ENCODE measurements around the gene SP5. TPM values are rescaled to one million over a fixed set of nuclear protein-coding genes. Genes with fewer than 3 reads are reported as not detected.

Gene SP5
- total and polyA plus RNA-seq, 9 donors = 0.20 to 2.9 (median 0.79) TPM; not detected in 1

GRCh38 chr2:170681311-170681710 lies 33.8 kb upstream of the SP5 start:
- intact Hi-C loops (cut with DNase I) = no loop called here
- no peaks in the 10 kb centered on the region for H3K27me3 ChIP-seq
- no peaks in the 10 kb centered on the region for H3K4me1 ChIP-seq (ENCODE audit: insufficient read depth)
- TF ChIP-seq POLR2A (IDR thresholded peaks at IDR 0.05) (no peak), EP300 (IDR thresholded peaks at IDR 0.05) (no peak), CTCF (IDR thresholded peaks at IDR 0.05) (no peak)
- no peaks in the 10 kb centered on the region for H3K36me3 ChIP-seq
- no peak overlapping the region for H3K27ac ChIP-seq
- DNase-seq = no peak
- 64 to 72% (median 67%) methylated on average over 1 of the region's 1 CpG for WGBS, 3 donors
- no peaks in the 10 kb centered on the region for H3K9me3 ChIP-seq
- H3K4me3 ChIP-seq = no peak overlapping the region

- no peak for TF ChIP-seq EP300 (IDR thresholded peaks at IDR 0.05)
- no peak for TF ChIP-seq CTCF (IDR thresholded peaks at IDR 0.05)
- Histone ChIP-seq H3K36me3 (no peaks in the 10 kb centered on the region), H3K27me3 (no peaks in the 10 kb centered on the region), H3K4me1 (ENCODE audit: insufficient read depth) (no peaks in the 10 kb centered on the region), H3K9me3 (no peaks in the 10 kb centered on the region), H3K4me3 (no peak overlapping the region), H3K27ac (no peak overlapping the region)
- 27 to 39% (median 33%) methylated on average over 4 of the region's 4 CpGs for WGBS, 3 donors
- intact Hi-C loops (cut with DNase I) = no loop called here
- DNase-seq = no peak
Observed at GRCh38 chr2:170685591-170685990, 29.5 kb upstream of the SP5 start.

GRCh38 chr2:170689481-170689880 lies 25.7 kb upstream of the SP5 start:
- no peak for DNase-seq
- no peaks in the 10 kb centered on the region for H3K4me1 ChIP-seq (ENCODE audit: insufficient read depth)
- no peak overlapping the region for H3K27ac ChIP-seq
- no peaks in the 10 kb centered on the region for H3K9me3 ChIP-seq
- intact Hi-C loops (cut with DNase I) = no loop called here
- H3K27me3 ChIP-seq = no peaks in the 10 kb centered on the region
- no peak overlapping the region for H3K4me3 ChIP-seq
- H3K36me3 ChIP-seq = no peaks in the 10 kb centered on the region
- 91 to 94% (median 94%) methylated on average over 5 of the region's 5 CpGs for WGBS, 3 donors
- no peak for TF ChIP-seq CTCF (IDR thresholded peaks at IDR 0.05)

- Histone ChIP-seq H3K4me1 (ENCODE audit: insufficient read depth) (no peaks in the 10 kb centered on the region), H3K4me3 (no peak overlapping the region), H3K9me3 (no peaks in the 10 kb centered on the region), H3K36me3 (no peaks in the 10 kb centered on the region), H3K27ac (no peak overlapping the region), H3K27me3 (no peaks in the 10 kb centered on the region)
- intact Hi-C loops (cut with DNase I) = no loop called here
- no peak for DNase-seq
- TF ChIP-seq POLR2A (IDR thresholded peaks at IDR 0.05) = no peak
- TF ChIP-seq CTCF (IDR thresholded peaks at IDR 0.05) = no peak
- TF ChIP-seq EP300 (IDR thresholded peaks at IDR 0.05) = no peak
- 77 to 84% (median 78%) methylated on average over 8 of the region's 8 CpGs for WGBS, 3 donors
Observed at GRCh38 chr2:170690640-170691039, 24.5 kb upstream of the SP5 start.

GRCh38 chr2:170694316-170694715 lies 20.8 kb upstream of the SP5 start:
- TF ChIP-seq EP300 (IDR thresholded peaks at IDR 0.05) (no peak), POLR2A (IDR thresholded peaks at IDR 0.05) (no peak), CTCF (IDR thresholded peaks at IDR 0.05) (no peak)
- WGBS, 3 donors = 90 to 91% (median 91%) methylated on average over 11 of the region's 11 CpGs
- Histone ChIP-seq H3K27me3 (no peaks in the 10 kb centered on the region), H3K27ac (no peak overlapping the region), H3K36me3 (no peaks in the 10 kb centered on the region), H3K4me3 (no peak overlapping the region), H3K4me1 (ENCODE audit: insufficient read depth) (no peaks in the 10 kb centered on the region), H3K9me3 (no peaks in the 10 kb centered on the region)
- intact Hi-C loops (cut with DNase I) = no loop called here
- DNase-seq = no peak
